Body of pancreas (tissue), 4 donors: Measurements from ENCODE around the gene RAB8A.

Source experiments
- POLR2A ChIP-seq, 3 donors: fragments of 450-650 bp; IDR thresholded peaks; one replicate each; pipeline ENCODE4 v1.6.1; 2016; ENCODE audit warnings: antibody characterized with exemption in 3 of 3, mild to moderate bottlenecking in 2 of 3
- TF ChIP-seq, protein P1 (sequence below), 7 experiments: fragments of 450-650 bp in 4 of 7; fragments of 200-600 bp in 3 of 7; sonication (generic) in 3 of 7; IDR thresholded peaks; one replicate each; pipeline ENCODE4 v1.5.1; 2016 to 2019; ENCODE audit warnings: antibody characterized with exemption in 7 of 7

DNA sequence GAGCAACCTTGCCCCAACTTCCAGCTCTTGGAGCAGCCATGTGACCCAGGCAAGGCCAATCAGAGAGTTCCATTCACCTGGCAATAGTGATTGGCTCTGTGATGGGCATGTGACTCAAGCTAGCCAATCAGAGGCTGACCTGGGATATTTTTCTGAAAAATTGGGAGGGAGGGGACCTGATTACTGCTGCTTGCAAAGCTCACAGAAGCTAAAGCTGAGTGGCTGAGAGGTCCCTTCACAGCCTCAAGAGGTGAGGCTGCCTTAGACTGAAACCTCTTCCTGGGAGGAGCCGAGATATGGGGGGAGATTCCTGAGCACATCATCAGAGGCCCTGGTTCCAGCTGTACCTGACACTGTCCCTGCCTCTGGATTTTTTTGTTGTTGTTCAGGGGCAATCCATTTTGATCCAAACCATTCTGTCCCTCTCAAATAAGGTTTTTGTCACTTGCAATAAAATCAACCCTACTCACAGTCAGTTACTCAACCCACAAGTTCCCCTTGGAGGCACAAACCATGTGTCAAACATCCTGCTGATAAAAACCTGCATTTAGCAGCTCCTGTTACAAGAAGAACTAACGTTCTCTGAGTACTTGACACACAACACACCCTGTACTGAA lies 56.9 kb downstream of the RAB8A start:
- no peak for TF ChIP-seq POLR2A (IDR thresholded peaks at IDR 0.05)
- TF ChIP-seq, protein P1, sequence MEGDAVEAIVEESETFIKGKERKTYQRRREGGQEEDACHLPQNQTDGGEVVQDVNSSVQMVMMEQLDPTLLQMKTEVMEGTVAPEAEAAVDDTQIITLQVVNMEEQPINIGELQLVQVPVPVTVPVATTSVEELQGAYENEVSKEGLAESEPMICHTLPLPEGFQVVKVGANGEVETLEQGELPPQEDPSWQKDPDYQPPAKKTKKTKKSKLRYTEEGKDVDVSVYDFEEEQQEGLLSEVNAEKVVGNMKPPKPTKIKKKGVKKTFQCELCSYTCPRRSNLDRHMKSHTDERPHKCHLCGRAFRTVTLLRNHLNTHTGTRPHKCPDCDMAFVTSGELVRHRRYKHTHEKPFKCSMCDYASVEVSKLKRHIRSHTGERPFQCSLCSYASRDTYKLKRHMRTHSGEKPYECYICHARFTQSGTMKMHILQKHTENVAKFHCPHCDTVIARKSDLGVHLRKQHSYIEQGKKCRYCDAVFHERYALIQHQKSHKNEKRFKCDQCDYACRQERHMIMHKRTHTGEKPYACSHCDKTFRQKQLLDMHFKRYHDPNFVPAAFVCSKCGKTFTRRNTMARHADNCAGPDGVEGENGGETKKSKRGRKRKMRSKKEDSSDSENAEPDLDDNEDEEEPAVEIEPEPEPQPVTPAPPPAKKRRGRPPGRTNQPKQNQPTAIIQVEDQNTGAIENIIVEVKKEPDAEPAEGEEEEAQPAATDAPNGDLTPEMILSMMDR (IDR thresholded peaks at IDR 0.05) = no peak
